ENCODE data around the gene IFITM10. TPM values are rescaled to one million over a fixed set of nuclear protein-coding genes. Genes with fewer than 3 reads are reported as not detected.

The IFITM10 gene
- total RNA-seq, 2 experiments from 2014 or later, result 0.21 TPM; not detected in 1

DNA sequence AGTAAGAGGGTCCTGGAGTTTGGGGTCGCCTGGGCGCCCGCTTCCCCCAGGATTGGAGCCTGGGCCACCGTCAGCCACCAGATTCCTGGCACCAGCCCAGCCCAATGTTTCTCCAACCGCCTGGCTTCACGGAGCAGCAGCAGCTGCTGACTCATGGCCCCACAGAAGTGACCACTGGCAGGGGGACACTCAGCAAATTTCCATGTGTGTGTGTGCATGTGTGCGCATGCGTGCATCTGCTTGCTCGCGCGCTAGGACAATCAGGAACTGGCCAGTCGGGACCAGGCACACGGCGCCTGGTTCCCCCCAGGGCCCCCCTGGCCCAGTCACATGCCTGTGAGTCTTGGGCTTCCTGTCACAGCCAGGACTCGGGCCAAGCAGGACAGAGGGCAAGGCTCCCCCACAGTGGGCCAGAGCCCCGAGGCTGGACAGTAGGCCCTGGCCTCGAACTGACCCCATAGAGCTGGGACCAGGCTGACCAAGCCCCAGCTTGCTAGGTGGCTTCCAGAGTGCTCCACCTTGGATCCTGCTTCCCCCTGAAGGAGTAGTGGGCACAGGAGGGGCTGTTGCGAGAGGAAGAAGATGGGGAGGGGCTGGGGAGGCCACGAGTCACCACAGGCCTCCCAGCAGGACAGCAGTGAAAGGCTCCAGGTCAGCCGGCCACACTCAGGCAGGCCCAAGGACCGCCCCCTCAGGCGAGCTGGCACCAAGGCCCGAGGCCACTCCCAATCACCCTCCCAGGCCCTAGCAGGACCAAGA lies 10.1 kb upstream of the IFITM10 start:
- no peak overlapping the region for H3K27ac Mint-ChIP-seq
- DNase-seq, result no peak
- ATAC-seq, result no peak
- ChIA-PET POLR2A (no interaction called here), CTCF (no interaction called here)
- H3K9me3 Mint-ChIP-seq (ENCODE audit: low read depth), result no peaks in the 10 kb centered on the region
- intact Hi-C loops (cut with DNase I, micrococcal nuclease), result loop anchor here in 1 of 2 experiments (5.0 to 10.0 kb wide), 3 partner anchors 498 to 916 kb away; partner anchors contain the start of genes POLR2L, TSPAN4 and TSSC4
- peaks cover 64% of the 10 kb centered on the region for H3K4me1 Mint-ChIP-seq
- H3K4me3 Mint-ChIP-seq, result no peak overlapping the region
- H3K27me3 Mint-ChIP-seq, result no peaks in the 10 kb centered on the region
- peaks cover 5% of the 10 kb centered on the region for H3K36me3 Mint-ChIP-seq (ENCODE audit: low read depth)

DNA sequence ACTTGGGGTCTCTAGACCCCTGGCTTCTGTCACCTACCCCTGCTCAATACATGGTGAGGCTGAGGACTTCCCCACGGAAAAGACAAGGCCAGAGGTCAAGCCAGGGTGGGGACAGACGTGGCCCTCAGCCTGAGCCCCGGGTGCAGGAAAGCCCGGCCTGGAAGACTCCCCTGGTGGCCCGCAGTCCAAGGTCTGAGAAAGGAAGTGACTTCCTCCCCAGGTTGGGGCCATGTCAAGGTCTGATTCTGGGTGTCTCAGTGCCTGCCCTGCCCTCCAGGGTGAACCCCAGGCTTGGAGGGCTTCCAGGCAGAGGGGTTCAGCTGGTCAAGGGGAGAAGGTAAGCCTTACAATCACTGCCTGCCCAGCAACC lies 9.4 kb upstream of the IFITM10 start:
- POLR2A ChIA-PET, result no interaction called here
- Mint-ChIP-seq H3K27ac (no peak overlapping the region), H3K27me3 (no peaks in the 10 kb centered on the region), H3K4me1 (peaks cover 70% of the 10 kb centered on the region), H3K9me3 (ENCODE audit: low read depth) (no peaks in the 10 kb centered on the region), H3K36me3 (ENCODE audit: low read depth) (peaks cover 5% of the 10 kb centered on the region), H3K4me3 (no peak overlapping the region)
- intact Hi-C loops (cut with DNase I, micrococcal nuclease), result loop anchor here in 1 of 2 experiments (5.0 to 10.0 kb wide), 3 partner anchors 498 to 915 kb away; partner anchors contain the start of genes POLR2L, TSPAN4 and TSSC4
- no peak for ATAC-seq
- CTCF ChIA-PET, result no interaction called here
- no peak for DNase-seq

DNA sequence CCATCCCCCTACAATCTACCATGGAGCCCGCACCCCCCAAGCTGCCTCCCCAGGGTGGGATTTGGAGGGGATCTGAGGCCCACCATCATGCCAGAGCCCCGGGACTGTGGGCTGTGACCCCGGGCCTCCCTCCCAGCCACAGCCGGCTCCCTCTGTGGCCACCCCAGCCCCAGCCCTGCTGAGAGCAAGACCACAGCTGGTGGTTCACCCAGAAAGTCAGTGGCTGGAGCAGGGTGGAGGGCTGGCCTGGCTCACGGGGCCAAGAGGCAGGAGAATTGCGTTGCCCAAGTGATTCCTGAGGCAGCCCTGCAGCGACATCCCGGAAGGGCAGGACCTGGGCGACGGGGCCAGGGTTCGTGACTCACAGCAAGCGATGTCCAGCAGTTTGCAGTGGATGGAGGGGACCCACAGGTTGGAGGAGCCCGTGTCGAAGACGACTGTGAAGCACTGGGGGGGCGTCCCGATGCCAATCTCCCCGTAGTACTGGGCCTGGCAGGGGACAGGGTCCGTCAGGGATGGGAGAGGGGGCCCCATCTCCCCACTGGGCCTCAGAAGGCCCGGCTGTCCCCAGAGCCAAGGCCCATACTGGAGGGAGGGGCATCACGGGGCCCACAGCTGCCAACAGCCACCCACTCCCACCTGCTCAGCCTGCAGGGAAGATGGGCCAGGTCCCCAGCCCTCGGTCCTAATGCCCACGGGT lies 8.9 kb upstream of the IFITM10 start:
- Mint-ChIP-seq H3K4me1 (peaks cover 74% of the 10 kb centered on the region), H3K4me3 (no peak overlapping the region), H3K9me3 (ENCODE audit: low read depth) (no peaks in the 10 kb centered on the region), H3K27me3 (no peaks in the 10 kb centered on the region), H3K36me3 (ENCODE audit: low read depth) (peaks cover 5% of the 10 kb centered on the region), H3K27ac (no peak overlapping the region)
- no peak for DNase-seq
- intact Hi-C loops (cut with DNase I, micrococcal nuclease), result no loop called here
- POLR2A ChIA-PET, result no interaction called here
- no peak for ATAC-seq
- CTCF ChIA-PET, result interaction anchor here (1.5 kb wide), 1 partner anchor 59 kb away, joined by 3 read pairs; no protein-coding TSS in a partner anchor

DNA sequence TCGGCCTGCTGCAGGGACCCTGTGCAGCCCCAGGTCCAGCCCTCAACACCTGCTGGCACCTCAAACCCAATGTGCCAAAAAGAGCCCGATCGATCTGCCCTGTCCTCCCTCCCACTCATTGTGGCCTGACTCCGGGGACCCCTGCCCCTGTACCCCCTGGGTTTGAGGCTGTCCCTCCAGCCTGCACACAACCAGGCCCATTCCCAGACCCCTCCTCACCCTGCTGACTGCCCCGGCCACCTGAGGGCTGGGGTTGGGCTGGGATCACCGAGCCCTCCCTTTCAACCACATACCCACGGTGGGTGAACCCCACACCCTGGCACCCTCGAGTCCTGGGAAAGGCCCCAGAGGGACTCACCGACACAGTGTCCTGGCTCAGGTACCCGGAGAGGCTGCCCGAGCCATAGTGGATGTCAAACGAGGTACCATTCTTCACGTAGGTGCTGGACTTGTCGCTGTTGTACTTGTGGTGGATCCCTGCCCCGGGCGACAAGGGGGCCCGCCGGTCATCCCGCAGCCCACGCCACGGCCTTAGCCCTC lies 8.3 kb upstream of the IFITM10 start:
- CTCF ChIA-PET, result interaction anchor here (0.5 to 1.5 kb wide), 2 partner anchors 58 to 85 kb away, joined by 3 read pairs; no protein-coding TSS in a partner anchor
- Mint-ChIP-seq H3K27ac (peak overlapping the region; percentile 90), H3K4me3 (no peak overlapping the region), H3K4me1 (peaks cover 73% of the 10 kb centered on the region), H3K27me3 (no peaks in the 10 kb centered on the region), H3K36me3 (ENCODE audit: low read depth) (peaks cover 5% of the 10 kb centered on the region), H3K9me3 (ENCODE audit: low read depth) (no peaks in the 10 kb centered on the region)
- POLR2A ChIA-PET, result no interaction called here
- no peak for ATAC-seq
- intact Hi-C loops (cut with DNase I, micrococcal nuclease), result no loop called here
- no peak for DNase-seq

DNA sequence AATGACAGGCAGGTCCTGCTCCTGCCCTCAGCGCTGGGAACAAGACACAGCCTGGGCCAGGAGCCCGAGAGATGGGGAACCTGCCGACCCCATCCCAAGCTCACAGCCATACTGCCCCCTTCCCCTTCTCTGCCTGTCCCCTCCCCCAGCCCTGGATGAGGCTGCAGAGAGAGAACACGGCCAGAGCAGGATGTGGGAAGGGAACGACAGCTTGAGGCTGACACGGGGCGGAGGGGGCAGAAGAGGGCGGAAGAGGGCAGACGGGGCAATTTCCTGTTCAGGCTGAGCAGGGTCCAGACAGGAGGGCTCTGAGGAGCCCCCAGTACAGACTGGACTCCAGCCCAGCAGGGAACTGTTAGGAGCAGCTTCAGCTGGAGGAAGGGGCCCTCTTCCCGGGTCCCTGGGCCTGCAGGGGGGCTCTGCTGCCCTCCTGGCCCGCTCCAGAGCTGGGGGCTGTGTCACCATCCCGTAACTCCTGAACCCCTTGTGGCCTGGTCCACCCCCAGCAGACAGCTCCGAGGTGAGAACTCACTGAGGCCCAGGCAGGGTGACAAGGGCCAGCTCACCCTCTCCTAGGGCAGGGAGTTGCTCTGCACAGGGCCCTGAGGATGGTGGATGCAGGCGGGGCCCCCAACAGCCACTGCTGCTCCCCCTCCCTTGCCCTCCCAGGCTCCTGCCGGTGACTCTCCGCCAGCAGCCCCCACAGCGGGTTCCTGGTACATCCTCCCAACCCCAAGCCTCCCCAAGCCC lies 7.6 kb upstream of the IFITM10 start:
- H3K27me3 Mint-ChIP-seq, result no peaks in the 10 kb centered on the region
- ATAC-seq, result peak; percentile 84
- ChIA-PET POLR2A (interaction anchor here (0.6 kb wide), 1 partner anchor 967 kb away, joined by 4 read pairs; no protein-coding TSS in a partner anchor), CTCF (interaction anchor here (0.5 to 1.5 kb wide), 6 partner anchors 57 to 381 kb away, joined by 3 to 5 read pairs (median 3); no protein-coding TSS in a partner anchor)
- H3K27ac Mint-ChIP-seq, result peak overlapping the region; percentile 90
- H3K9me3 Mint-ChIP-seq (ENCODE audit: low read depth), result no peaks in the 10 kb centered on the region
- H3K4me3 Mint-ChIP-seq, result peak overlapping the region; percentile 36
- peaks cover 76% of the 10 kb centered on the region for H3K4me1 Mint-ChIP-seq
- peaks cover 7% of the 10 kb centered on the region for H3K36me3 Mint-ChIP-seq (ENCODE audit: low read depth)
- intact Hi-C loops (cut with DNase I, micrococcal nuclease), result no loop called here
- DNase-seq, result peak; percentile 78

DNA sequence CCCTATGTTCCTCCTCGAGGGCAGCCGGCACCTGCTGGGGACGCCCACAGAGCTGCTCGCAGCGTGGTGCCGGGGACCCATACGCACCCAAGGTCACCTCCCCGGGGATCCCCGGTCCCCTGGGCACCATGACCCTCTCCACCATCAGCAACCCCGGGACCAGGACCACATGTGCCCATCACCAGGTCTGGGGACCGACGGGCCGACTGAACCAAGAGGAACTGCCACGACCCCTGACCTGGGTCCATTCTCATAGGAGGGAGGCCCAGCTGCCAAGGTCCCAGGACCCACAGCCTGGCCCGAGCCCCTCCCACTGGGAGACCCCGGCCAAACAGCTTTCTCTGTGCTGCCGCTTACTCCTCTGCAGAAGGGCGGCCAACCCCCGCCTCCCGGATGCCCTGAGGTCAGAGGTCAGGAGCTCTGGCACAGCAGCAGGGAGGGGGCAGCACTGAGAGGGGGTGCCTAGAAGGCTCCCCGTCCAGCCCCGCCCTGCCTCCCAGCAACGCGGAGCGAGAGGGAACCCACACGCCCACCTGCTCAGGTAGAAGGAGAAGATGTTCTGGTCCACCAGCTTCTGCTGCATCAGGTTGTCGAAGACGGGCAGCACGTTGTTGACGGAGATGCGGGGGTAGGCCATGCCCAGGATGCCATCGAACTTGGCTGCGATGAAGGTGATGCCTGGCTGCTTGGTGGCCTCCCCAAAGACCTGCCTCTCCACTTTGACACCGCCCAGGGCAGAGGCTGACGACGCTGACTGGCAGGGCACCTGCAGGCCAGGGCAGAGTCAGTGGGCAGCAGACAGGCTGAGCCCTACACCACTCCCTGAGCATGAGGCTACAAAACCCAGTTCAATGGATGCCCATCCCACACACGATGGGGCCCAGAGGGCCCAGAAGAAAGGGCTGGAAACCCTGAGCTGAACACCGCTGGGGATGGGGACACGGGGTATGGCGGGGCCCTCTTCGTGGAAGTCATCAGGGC lies 6.7 kb upstream of the IFITM10 start:
- POLR2A ChIA-PET, result no interaction called here
- Mint-ChIP-seq H3K9me3 (ENCODE audit: low read depth) (no peaks in the 10 kb centered on the region), H3K27ac (peak overlapping the region; percentile 90), H3K4me3 (no peak overlapping the region), H3K4me1 (peaks cover 69% of the 10 kb centered on the region), H3K36me3 (ENCODE audit: low read depth) (peaks cover 7% of the 10 kb centered on the region), H3K27me3 (no peaks in the 10 kb centered on the region)
- ATAC-seq (peak; percentile 13), DNase-seq (peak; percentile 35)
- CTCF ChIA-PET, result interaction anchor here (0.5 to 1.0 kb wide), 4 partner anchors 63 to 134 kb away, joined by 3 to 5 read pairs (median 4); no protein-coding TSS in a partner anchor
- intact Hi-C loops (cut with DNase I, micrococcal nuclease), result no loop called here

DNA sequence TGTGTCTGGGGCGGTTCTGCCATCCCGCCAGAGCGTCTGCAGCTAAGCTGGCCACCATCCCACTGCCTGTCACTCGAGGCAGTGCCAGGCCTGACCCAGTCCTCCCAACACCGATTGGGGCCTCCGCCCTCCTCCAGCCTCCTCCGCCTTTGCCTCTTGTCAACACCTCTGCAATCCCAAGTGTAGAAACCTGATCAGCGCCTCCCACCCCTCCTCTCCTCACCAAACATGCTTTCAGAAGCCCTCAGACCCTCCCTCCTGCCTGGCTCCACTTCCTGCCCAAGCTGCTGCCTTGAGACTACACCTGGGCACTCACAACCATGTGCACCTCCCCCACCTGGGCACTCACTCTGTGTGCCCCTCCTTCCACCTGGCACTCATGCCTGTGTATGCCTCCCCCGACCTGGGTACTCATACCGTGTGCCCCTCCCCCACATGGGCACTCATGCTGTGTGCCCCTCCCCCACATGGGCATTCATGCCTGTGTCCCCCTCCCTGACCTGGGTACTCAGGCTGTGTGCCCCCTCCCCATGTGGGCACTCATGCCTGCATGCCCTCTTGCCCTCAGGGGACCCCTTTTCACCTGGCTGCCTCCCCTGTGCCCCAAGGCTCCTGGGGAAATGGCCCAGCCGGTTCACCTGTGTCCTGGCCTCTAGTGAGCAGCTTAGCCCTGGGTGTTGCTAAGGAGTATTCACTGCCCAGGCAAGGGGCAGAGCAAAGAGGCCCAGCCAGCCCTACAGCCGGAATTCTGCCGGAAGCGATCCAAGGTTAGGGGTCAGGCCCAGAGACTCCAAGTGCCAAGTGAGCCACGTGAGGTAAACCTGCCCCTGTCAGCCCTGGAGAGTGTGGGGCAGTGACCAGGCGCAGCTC lies 5.5 kb upstream of the IFITM10 start:
- peak overlapping the region; percentile 37 for H3K27ac Mint-ChIP-seq
- ATAC-seq (no peak), DNase-seq (peak; percentile 32)
- H3K9me3 Mint-ChIP-seq (ENCODE audit: low read depth), result no peaks in the 10 kb centered on the region
- H3K36me3 Mint-ChIP-seq (ENCODE audit: low read depth), result peaks cover 7% of the 10 kb centered on the region
- peaks cover 63% of the 10 kb centered on the region for H3K4me1 Mint-ChIP-seq
- ChIA-PET POLR2A (no interaction called here), CTCF (interaction anchor here (0.7 kb wide), 2 partner anchors 9 to 37 kb away, joined by 3 to 4 read pairs; no protein-coding TSS in a partner anchor)
- intact Hi-C loops (cut with DNase I, micrococcal nuclease), result no loop called here
- H3K27me3 Mint-ChIP-seq, result no peaks in the 10 kb centered on the region
- no peak overlapping the region for H3K4me3 Mint-ChIP-seq

DNA sequence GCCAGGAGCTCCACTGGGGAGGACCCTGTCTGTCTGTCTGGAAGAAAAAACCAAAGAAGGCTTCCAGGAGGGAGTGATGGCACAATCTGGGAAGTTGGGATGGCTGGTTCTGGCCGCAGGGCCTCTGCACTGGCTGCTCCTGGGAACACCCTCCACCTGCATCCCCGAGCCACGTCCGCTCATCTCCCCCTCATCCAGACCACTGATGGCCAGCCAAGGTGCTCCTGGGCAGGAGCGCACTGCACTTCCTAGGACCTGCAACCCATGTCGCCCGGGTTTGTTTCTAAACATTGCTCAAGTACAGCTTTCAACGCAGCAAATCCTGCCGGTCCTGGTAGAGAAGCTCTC lies 4.9 kb upstream of the IFITM10 start:
- Mint-ChIP-seq H3K4me1 (peaks cover 62% of the 10 kb centered on the region), H3K27ac (no peak overlapping the region), H3K4me3 (no peak overlapping the region), H3K36me3 (ENCODE audit: low read depth) (peaks cover 7% of the 10 kb centered on the region), H3K9me3 (ENCODE audit: low read depth) (no peaks in the 10 kb centered on the region), H3K27me3 (peaks cover 3% of the 10 kb centered on the region)
- ATAC-seq (no peak), DNase-seq (no peak)
- CTCF ChIA-PET, result interaction anchor here (0.6 to 0.7 kb wide), 3 partner anchors 9 to 161 kb away, joined by 3 to 4 read pairs (median 3); no protein-coding TSS in a partner anchor
- POLR2A ChIA-PET, result no interaction called here
- intact Hi-C loops (cut with DNase I, micrococcal nuclease), result no loop called here

DNA sequence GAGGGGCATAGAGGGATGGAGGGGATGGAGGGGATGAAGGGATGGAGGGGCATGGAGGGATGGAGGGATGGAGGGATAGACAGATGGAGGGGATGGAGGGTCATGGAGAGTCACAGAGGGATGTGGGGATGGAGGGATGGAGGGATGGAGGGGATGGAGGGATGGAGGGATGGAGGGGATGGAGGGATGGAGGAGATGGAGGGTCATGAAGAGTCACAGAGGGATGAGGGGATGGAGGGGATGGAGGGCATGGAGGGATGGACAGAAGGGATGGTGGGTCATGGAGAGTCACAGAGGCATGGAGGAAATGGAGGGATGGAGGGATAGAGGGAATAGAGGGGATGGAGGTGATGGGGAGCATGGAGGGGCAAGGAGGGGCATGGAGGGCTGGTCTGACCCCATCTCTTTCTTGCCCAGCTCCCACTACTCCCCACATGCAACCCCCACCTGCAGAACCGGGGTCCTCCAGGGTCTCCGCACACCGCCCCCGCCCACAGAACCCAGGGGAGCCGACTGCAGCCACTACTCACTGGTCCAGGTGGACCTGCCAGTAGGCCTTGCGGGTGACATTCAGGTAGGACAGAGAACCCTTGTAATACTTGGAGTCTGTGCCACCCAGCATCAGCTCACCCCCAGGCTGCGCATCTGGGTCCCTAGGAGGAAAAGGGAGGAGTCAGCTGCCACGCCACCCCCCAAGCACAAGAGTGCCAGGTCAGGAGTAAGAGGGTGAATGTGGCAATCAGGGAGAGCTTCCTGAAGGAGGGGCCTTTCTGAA lies 4.2 kb upstream of the IFITM10 start:
- intact Hi-C loops (cut with DNase I, micrococcal nuclease), result no loop called here
- ChIA-PET CTCF (interaction anchor here (0.6 kb wide), 1 partner anchor 161 kb away, joined by 3 read pairs; no protein-coding TSS in a partner anchor), POLR2A (no interaction called here)
- H3K4me3 Mint-ChIP-seq, result no peak overlapping the region
- peak; percentile 15 for DNase-seq
- peaks cover 7% of the 10 kb centered on the region for H3K36me3 Mint-ChIP-seq (ENCODE audit: low read depth)
- ATAC-seq, result no peak
- peaks cover 62% of the 10 kb centered on the region for H3K4me1 Mint-ChIP-seq
- no peak overlapping the region for H3K27ac Mint-ChIP-seq
- H3K27me3 Mint-ChIP-seq, result peaks cover 10% of the 10 kb centered on the region
- no peaks in the 10 kb centered on the region for H3K9me3 Mint-ChIP-seq (ENCODE audit: low read depth)

Data from activated CD4-positive, alpha-beta T cell treated with anti-CD3 and anti-CD28 coated beads for 36 hours (primary cell).